AG04450 (cell line): Measurements from ENCODE around the gene SLC26A9. TPM values are rescaled to one million over a fixed set of nuclear protein-coding genes. Genes with fewer than 3 reads are reported as not detected.

Experiments
- CTCF ChIA-PET: fragments of 300-600, 350-600 bp; formaldehyde crosslinking; extraction: SDS; loops from one replicate; lab custom pipeline; 2022; ENCODE audit warnings: antibody characterized with exemption, inconsistent platforms; lab: Charles Lee
- POLR2A ChIA-PET: fragments of 350-600 bp; formaldehyde crosslinking; extraction: SDS; loops from one replicate; lab custom pipeline; 2021; ENCODE audit warnings: antibody characterized with exemption, inconsistent platforms; lab: Yijun Ruan, JAX
- DNase-seq: peaks from one replicate; pipeline ENCODE4 v3.0.0-alpha.2; 2011; ENCODE audit warnings: low read depth, low spot score
- H3K27ac ChIP-seq: one replicate; pipeline ENCODE4 v1.5.1; 2012; ENCODE audit warnings: low read depth, low read length, control low read depth
- H3K27me3 ChIP-seq: one replicate; pipeline ENCODE4 v1.6.0; 2012; ENCODE audit warnings: low read length; ENCODE audit not compliant: control insufficient read depth, insufficient read depth
- H3K4me3 ChIP-seq: 2 replicates; pipeline ENCODE4 v1.5.1; 2011; ENCODE audit warnings: mild to moderate bottlenecking, low read depth, low read length, control low read depth
- H3K9me3 ChIP-seq: 2 replicates; pipeline ENCODE4 v1.5.1; 2012; ENCODE audit warnings: low read length; ENCODE audit not compliant: control insufficient read depth, insufficient read depth
- polyA plus RNA-seq: library from polyadenylated mRNA; depleted of rRNA; stranded (reverse); fragments of >200 nt; gene quantifications from 2 replicates; pipeline ENCODE4 v1.2.3, GENCODE V29; 2011
- TF ChIP-seq, protein P1 (sequence below): IDR thresholded peaks from 2 replicates; pipeline ENCODE4 v1.5.1; 2011; ENCODE audit warnings: low read depth, low read length, control low read depth, inconsistent platforms

Gene SLC26A9
- polyA plus RNA-seq, 1 experiment = not detected

DNA sequence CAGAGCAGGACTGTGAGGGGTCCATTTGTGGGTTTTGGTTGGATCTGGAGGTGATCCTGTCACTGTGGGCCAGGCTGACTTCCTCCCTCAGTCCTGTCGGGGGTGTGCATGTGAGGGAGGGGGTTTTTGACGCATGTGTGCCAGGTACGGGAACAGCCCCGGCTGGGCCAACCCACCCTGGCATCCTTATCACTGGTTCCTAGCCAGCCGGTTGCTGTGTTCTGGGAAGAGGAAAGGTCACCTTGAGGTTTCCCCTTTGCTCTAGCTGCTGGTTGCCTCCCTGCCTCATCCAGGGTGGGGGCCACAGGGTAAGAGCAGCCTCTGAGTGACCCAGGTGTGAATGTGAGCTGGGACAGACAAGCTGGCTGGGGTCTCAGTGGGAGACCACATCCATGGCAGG is 2.5 kb downstream of the SLC26A9 start:
- peaks cover 35% of the 10 kb centered on the region for H3K27me3 ChIP-seq
- TF ChIP-seq, protein P1, sequence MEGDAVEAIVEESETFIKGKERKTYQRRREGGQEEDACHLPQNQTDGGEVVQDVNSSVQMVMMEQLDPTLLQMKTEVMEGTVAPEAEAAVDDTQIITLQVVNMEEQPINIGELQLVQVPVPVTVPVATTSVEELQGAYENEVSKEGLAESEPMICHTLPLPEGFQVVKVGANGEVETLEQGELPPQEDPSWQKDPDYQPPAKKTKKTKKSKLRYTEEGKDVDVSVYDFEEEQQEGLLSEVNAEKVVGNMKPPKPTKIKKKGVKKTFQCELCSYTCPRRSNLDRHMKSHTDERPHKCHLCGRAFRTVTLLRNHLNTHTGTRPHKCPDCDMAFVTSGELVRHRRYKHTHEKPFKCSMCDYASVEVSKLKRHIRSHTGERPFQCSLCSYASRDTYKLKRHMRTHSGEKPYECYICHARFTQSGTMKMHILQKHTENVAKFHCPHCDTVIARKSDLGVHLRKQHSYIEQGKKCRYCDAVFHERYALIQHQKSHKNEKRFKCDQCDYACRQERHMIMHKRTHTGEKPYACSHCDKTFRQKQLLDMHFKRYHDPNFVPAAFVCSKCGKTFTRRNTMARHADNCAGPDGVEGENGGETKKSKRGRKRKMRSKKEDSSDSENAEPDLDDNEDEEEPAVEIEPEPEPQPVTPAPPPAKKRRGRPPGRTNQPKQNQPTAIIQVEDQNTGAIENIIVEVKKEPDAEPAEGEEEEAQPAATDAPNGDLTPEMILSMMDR = no peak
- H3K4me3 ChIP-seq = no peak overlapping the region
- ChIA-PET CTCF (interaction anchor here (0.6 to 1.2 kb wide), 2 partner anchors 36 to 283 kb away, joined by 3 to 4 read pairs; no protein-coding TSS in a partner anchor), POLR2A (no interaction called here)
- DNase-seq = no peak
- H3K27ac ChIP-seq = no peak overlapping the region
- no peaks in the 10 kb centered on the region for H3K9me3 ChIP-seq

DNA sequence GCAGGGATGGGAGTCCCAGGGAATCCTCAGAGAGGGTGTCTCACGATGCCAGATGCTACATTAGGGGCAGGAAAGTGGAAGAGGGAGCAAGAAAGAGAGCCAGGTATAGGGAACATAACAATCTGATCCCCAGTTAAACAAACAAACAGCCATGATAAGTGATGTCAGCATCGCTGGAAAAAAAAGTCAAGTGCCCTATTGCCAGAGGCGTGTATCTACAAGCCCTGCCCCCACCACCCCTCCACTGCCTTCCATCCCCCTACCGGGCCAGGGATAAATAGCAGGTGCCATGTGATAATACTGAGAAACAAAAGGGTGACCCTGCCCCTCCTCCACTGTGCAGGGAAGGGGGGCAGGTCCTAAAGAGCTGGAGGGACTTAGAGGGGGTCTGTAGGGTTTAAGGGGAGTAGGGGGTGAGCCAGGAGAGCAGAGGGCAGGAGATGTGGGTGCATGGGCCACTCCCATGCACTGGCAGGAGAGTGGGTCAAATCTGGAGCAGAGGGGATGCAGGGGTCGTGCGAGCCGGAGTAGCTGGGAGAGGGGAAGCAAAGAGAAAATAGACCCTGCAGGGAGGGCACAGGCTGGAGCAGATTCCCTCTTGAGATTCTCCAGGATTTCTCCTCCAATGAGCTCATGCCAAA is 3.4 kb downstream of the SLC26A9 start:
- CTCF ChIA-PET = interaction anchor here (1.2 kb wide), 1 partner anchor 37 kb away, joined by 4 read pairs; no protein-coding TSS in a partner anchor
- no peak for DNase-seq
- H3K27me3 ChIP-seq = peaks cover 29% of the 10 kb centered on the region
- no peak overlapping the region for H3K27ac ChIP-seq
- no peak overlapping the region for H3K4me3 ChIP-seq
- no peaks in the 10 kb centered on the region for H3K9me3 ChIP-seq
- POLR2A ChIA-PET = no interaction called here
- TF ChIP-seq, protein P1 = peak; percentile 24; the same call in 1 of the 2 replicates

DNA sequence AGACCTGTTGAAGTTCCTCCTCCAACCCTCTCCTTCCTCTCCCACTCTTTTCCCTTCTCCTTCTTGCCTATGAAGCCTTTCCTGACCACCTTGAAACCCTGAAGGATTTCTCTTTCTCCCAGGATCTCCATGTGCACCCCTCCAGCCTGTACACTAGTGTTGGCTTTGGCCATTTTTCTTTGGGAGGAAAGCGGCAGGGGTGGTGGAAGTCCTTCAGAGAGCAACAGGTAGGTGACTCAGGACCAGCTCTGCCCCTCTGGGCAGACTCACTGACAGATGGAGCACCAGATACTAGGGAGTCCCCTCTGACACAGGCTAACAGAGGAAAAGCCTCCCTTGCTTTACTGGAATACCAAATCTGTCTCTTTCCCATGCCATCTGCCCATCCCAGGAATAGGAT is 4.6 kb downstream of the SLC26A9 start:
- ChIA-PET POLR2A (no interaction called here), CTCF (no interaction called here)
- no peak overlapping the region for H3K4me3 ChIP-seq
- H3K27ac ChIP-seq = no peak overlapping the region
- no peaks in the 10 kb centered on the region for H3K9me3 ChIP-seq
- peaks cover 20% of the 10 kb centered on the region for H3K27me3 ChIP-seq
- TF ChIP-seq, protein P1 = no peak
- DNase-seq = no peak

DNA sequence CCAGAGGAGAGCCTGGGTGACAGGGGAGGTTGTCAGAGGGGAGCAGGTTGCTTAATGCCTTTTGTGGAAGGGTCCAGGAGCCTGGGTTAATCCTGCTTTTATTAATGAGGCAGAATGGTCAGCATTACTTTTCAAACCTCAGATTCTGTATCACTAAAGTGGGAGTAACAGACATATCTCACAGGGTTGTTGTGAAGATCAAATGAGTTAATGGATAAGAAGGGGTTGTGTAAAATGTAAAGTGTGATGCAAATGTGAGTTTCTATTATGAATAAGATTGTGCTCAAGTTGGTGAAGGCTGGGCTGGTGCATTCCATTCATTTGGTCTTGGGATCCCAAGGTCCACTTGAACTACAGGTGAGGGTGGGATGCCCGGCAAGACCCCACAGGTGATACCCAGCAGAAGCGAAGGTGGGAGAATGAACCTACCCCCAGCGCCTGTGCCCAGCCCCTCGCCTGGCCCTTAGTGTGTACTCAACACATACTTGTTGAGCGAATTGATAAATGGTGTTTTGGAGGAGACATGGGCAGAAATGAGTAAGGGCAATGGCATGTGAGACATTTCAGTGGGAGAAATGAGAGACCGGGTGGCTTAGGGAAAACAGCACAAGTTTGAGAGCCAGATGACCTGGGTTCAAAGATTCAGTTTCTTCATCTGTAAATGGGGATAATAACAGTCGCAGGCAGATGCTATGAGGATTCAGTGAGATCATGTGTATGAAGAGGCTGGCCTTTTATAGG is 6.2 kb downstream of the SLC26A9 start:
- ChIA-PET POLR2A (no interaction called here), CTCF (no interaction called here)
- Histone ChIP-seq H3K9me3 (no peaks in the 10 kb centered on the region), H3K4me3 (no peak overlapping the region), H3K27me3 (peaks cover 10% of the 10 kb centered on the region), H3K27ac (no peak overlapping the region)
- TF ChIP-seq, protein P1 = no peak
- no peak for DNase-seq

DNA sequence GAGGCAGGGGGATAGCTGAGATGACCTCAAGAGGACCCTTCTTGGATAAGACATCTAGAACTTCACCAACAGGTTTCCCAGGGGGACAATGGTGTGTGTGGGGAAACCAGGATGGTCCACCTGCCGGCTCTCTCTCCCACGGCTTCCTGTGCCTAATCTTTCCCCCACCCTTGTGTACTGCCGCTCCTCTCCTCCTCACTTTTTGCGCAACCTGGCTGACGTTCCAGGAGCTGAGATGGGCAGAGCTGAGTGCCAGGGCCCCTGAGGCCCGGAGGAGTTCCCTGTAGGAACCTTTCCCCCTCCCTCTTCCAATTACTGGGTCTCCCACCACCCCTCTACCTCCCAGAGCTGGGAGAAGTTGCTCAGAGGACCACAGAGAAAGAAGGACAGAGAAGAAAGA is 6.9 kb downstream of the SLC26A9 start:
- no peak overlapping the region for H3K4me3 ChIP-seq
- ChIA-PET POLR2A (no interaction called here), CTCF (interaction anchor here (0.5 to 1.3 kb wide), 2 partner anchors 20 to 41 kb away, joined by 3 to 11 read pairs; no protein-coding TSS in a partner anchor)
- peaks cover 10% of the 10 kb centered on the region for H3K27me3 ChIP-seq
- no peaks in the 10 kb centered on the region; the same call in 1 of the 2 replicates for H3K9me3 ChIP-seq
- no peak for DNase-seq
- no peak overlapping the region for H3K27ac ChIP-seq
- TF ChIP-seq, protein P1 = no peak
